DMS79 (cell line): ENCODE measurements around the gene CEACAM19.
"Not testable (repeated sequence)": the region's sequence is repeated elsewhere in the genome, so short reads cannot be mapped to it uniquely, and the experiment has no call there.

Experiments used
- DNase-seq: peaks from one replicate; lab custom pipeline; 2025; lab: John Stamatoyannopoulos, UW

CEACAM19 gene

GRCh38 chr19:44701228-44701627 lies 29.9 kb downstream of the CEACAM19 start:
- no peak for DNase-seq

- DNase-seq: no peak
These were observed 31.4 kb downstream of the CEACAM19 start for GRCh38 chr19:44702551-44703176.

GRCh38 chr19:44703336-44704078 lies 32.2 kb downstream of the CEACAM19 start:
- no peak for DNase-seq

GRCh38 chr19:44704982-44705381 lies 33.7 kb downstream of the CEACAM19 start:
- DNase-seq: no peak

GRCh38 chr19:44705502-44706010 lies 34.3 kb downstream of the CEACAM19 start:
- DNase-seq: no peak

- no peak for DNase-seq
These were observed 35.4 kb downstream of the CEACAM19 start for GRCh38 chr19:44706506-44707236.

GRCh38 chr19:44707794-44708193 lies 36.5 kb downstream of the CEACAM19 start:
- no peak for DNase-seq

GRCh38 chr19:44708940-44709339 lies 37.7 kb downstream of the CEACAM19 start:
- DNase-seq: no peak

- not testable (repeated sequence) for DNase-seq
These were observed 38.4 kb downstream of the CEACAM19 start for GRCh38 chr19:44709434-44710266.

- no peak for DNase-seq
These were observed 39.2 kb downstream of the CEACAM19 start for GRCh38 chr19:44710483-44710882.

- DNase-seq: no peak
These were observed 41.7 kb downstream of the CEACAM19 start for GRCh38 chr19:44712864-44713515.

GRCh38 chr19:44714597-44715169 lies 43.4 kb downstream of the CEACAM19 start:
- DNase-seq: no peak

GRCh38 chr19:44717603-44718002 lies 46.3 kb downstream of the CEACAM19 start:
- DNase-seq: no peak

GRCh38 chr19:44718441-44719261 lies 47.4 kb downstream of the CEACAM19 start:
- DNase-seq: no peak

- DNase-seq: no peak
These were observed 48.0 kb downstream of the CEACAM19 start for GRCh38 chr19:44719262-44719701.

GRCh38 chr19:44720396-44720795 lies 49.1 kb downstream of the CEACAM19 start:
- not testable (repeated sequence) for DNase-seq

- DNase-seq: no peak
These were observed 49.7 kb downstream of the CEACAM19 start for GRCh38 chr19:44720945-44721344.

- DNase-seq: not testable (repeated sequence)
These were observed 50.1 kb downstream of the CEACAM19 start for GRCh38 chr19:44721369-44721768.

- DNase-seq: no peak
These were observed 51.1 kb downstream of the CEACAM19 start for GRCh38 chr19:44722131-44723121.
